A673 (cell line): ENCODE data around the gene FNBP1.

ENCODE experiments used
- EZH2 ChIP-seq: fragments of 200-600 bp; sonication (generic); IDR thresholded peaks from 2 replicates; pipeline ENCODE4 v1.6.1; 2017; ENCODE audit warnings: borderline replicate concordance, low read depth, mild to moderate bottlenecking, mixed read lengths, antibody characterized with exemption, low read length; ENCODE audit not compliant: poor library complexity, severe bottlenecking
- TF ChIP-seq, protein P1 (sequence below): fragments of 300-800, 200-600 bp; sonication (generic); conservative IDR thresholded peaks from 2 replicates; pipeline ENCODE4 v1.5.1; 2017; ENCODE audit warnings: low read depth, mild to moderate bottlenecking, antibody characterized with exemption, low read length, moderate library complexity, mixed read lengths

DNA sequence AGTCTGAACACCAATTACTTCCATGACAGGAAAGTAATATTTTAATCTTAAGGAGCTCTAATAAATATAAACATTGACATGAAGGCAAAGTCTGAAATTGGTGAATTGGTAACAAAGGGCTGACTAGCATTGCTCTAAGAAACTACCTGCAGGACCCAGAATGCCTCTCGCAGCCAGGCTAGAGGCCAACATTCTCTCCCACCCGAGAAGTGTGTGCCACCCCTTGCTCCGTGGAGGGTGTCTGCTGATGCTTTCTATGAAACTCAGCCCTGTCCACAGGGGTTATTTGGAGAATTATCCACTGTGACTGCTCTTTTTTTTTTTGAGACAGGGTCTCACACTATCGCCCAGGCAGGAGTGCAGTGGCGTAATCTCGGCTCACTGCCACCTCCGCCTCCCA is 126.3 kb downstream of the FNBP1 start:
- TF ChIP-seq, protein P1, sequence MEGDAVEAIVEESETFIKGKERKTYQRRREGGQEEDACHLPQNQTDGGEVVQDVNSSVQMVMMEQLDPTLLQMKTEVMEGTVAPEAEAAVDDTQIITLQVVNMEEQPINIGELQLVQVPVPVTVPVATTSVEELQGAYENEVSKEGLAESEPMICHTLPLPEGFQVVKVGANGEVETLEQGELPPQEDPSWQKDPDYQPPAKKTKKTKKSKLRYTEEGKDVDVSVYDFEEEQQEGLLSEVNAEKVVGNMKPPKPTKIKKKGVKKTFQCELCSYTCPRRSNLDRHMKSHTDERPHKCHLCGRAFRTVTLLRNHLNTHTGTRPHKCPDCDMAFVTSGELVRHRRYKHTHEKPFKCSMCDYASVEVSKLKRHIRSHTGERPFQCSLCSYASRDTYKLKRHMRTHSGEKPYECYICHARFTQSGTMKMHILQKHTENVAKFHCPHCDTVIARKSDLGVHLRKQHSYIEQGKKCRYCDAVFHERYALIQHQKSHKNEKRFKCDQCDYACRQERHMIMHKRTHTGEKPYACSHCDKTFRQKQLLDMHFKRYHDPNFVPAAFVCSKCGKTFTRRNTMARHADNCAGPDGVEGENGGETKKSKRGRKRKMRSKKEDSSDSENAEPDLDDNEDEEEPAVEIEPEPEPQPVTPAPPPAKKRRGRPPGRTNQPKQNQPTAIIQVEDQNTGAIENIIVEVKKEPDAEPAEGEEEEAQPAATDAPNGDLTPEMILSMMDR, result no peak
- no peak for TF ChIP-seq EZH2
